Nephron (organoid): ENCODE data around the gene CD55.
A peak's percentile ranks its signal among the peaks of the same experiment; 100 is the strongest.
"Not testable (repeated sequence)": the region's sequence is repeated elsewhere in the genome, so short reads cannot be mapped to it uniquely, and the experiment has no call there.

Experiments used
- H3K27ac Mint-ChIP-seq, 3 experiments: 2 replicates each; pipeline ENCODE4 v1.8.0; 2020; ENCODE audit warnings: mixed read lengths in 3 of 3, mild to moderate bottlenecking in 2 of 3, moderate library complexity in 1 of 3
- H3K27me3 Mint-ChIP-seq: 2 replicates; pipeline ENCODE4 v1.8.0; 2021; ENCODE audit warnings: low read depth, mild to moderate bottlenecking, moderate library complexity, mixed read lengths
- H3K36me3 Mint-ChIP-seq: 2 replicates; pipeline ENCODE4 v1.8.0; 2020; ENCODE audit warnings: low read depth, mixed read lengths
- H3K4me1 Mint-ChIP-seq: 2 replicates; pipeline ENCODE4 v1.8.0; 2020; ENCODE audit warnings: mixed read lengths
- H3K4me3 Mint-ChIP-seq, 3 experiments: 2 replicates each; pipeline ENCODE4 v1.8.0; 2020; ENCODE audit warnings: mild to moderate bottlenecking in 3 of 3, mixed read lengths in 3 of 3, moderate library complexity in 2 of 3
- H3K9me3 Mint-ChIP-seq: 2 replicates; pipeline ENCODE4 v1.8.0; 2020; ENCODE audit warnings: mixed read lengths
- CTCF ChIP-seq, 3 experiments: fragments of 200-600 bp; sonication (generic); IDR thresholded peaks; one replicate each; pipeline ENCODE4 v1.5.0; 2021; ENCODE audit warnings: antibody characterized with exemption in 3 of 3; ENCODE audit not compliant: unreplicated experiment in 3 of 3

The CD55 gene

GRCh38 chr1:207317561-207317960 is 3.9 kb upstream of the CD55 start:
- no peak for TF ChIP-seq CTCF (IDR thresholded peaks at IDR 0.05; ENCODE audit: unreplicated experiment in 3 of 3)
- no peak overlapping the region for H3K4me3 Mint-ChIP-seq
- H3K9me3 Mint-ChIP-seq: no peaks in the 10 kb centered on the region
- H3K27me3 Mint-ChIP-seq: peaks cover 5% of the 10 kb centered on the region
- no peaks in the 10 kb centered on the region for H3K36me3 Mint-ChIP-seq
- H3K27ac Mint-ChIP-seq: no peak overlapping the region
- H3K4me1 Mint-ChIP-seq: peaks cover 10% of the 10 kb centered on the region

- H3K4me1 Mint-ChIP-seq: peaks cover 10% of the 10 kb centered on the region
- peaks cover 5% of the 10 kb centered on the region for H3K27me3 Mint-ChIP-seq
- H3K4me3 Mint-ChIP-seq: no peak overlapping the region
- TF ChIP-seq CTCF (IDR thresholded peaks at IDR 0.05; ENCODE audit: unreplicated experiment in 3 of 3): no peak
- H3K27ac Mint-ChIP-seq: no peak overlapping the region
- no peaks in the 10 kb centered on the region for H3K9me3 Mint-ChIP-seq
- H3K36me3 Mint-ChIP-seq: no peaks in the 10 kb centered on the region
Measured at GRCh38 chr1:207318072-207318619, 3.3 kb upstream of the CD55 start.

- H3K9me3 Mint-ChIP-seq: no peaks in the 10 kb centered on the region
- H3K4me3 Mint-ChIP-seq: peak overlapping the region in 2 of 3 experiments; percentile 14 to 42
- H3K27ac Mint-ChIP-seq: no peak overlapping the region
- no peaks in the 10 kb centered on the region for H3K36me3 Mint-ChIP-seq
- TF ChIP-seq CTCF (IDR thresholded peaks at IDR 0.05; ENCODE audit: unreplicated experiment in 3 of 3): no peak
- H3K27me3 Mint-ChIP-seq: peaks cover 5% of the 10 kb centered on the region
- peaks cover 10% of the 10 kb centered on the region for H3K4me1 Mint-ChIP-seq
Measured at GRCh38 chr1:207319199-207319598, 2.3 kb upstream of the CD55 start.

GRCh38 chr1:207320105-207320504 is 1.4 kb upstream of the CD55 start:
- H3K27ac Mint-ChIP-seq, H3K36me3 Mint-ChIP-seq, H3K27me3 Mint-ChIP-seq, H3K9me3 Mint-ChIP-seq, H3K4me1 Mint-ChIP-seq: not testable (repeated sequence)
- H3K4me3 Mint-ChIP-seq: peak overlapping the region; percentile 43 to 79 (median 77)

GRCh38 chr1:207321790-207322645 is 540 bp downstream of the CD55 start:
- Mint-ChIP-seq H3K27ac (peak overlapping the region; percentile 9 to 84 (median 71)), H3K9me3 (no peaks in the 10 kb centered on the region), H3K4me1 (peaks cover 10% of the 10 kb centered on the region), H3K36me3 (no peaks in the 10 kb centered on the region), H3K4me3 (peak overlapping the region; percentile 93 to 98 (median 97)), H3K27me3 (peaks cover 5% of the 10 kb centered on the region)
- TF ChIP-seq CTCF (IDR thresholded peaks at IDR 0.05; ENCODE audit: unreplicated experiment in 3 of 3): no peak

GRCh38 chr1:207323425-207324225 is 2.1 kb downstream of the CD55 start:
- Mint-ChIP-seq H3K27me3 (peaks cover 5% of the 10 kb centered on the region), H3K4me1 (peaks cover 10% of the 10 kb centered on the region), H3K36me3 (no peaks in the 10 kb centered on the region), H3K9me3 (no peaks in the 10 kb centered on the region), H3K27ac (no peak overlapping the region), H3K4me3 (peak overlapping the region in 2 of 3 experiments; percentile 23 to 34)
- no peak for TF ChIP-seq CTCF (IDR thresholded peaks at IDR 0.05; ENCODE audit: unreplicated experiment in 3 of 3)
